HUES64 (cell line): ENCODE measurements around the gene SCLT1.

Experiments
- H3K27ac ChIP-seq: 2 replicates; pipeline ENCODE4 v1.7.0; 2013; ENCODE audit warnings: low read depth, low read length, inconsistent platforms
- H3K27me3 ChIP-seq: 2 replicates; pipeline ENCODE4 v1.6.1; 2013; ENCODE audit warnings: mild to moderate bottlenecking, low read length; ENCODE audit not compliant: insufficient read depth
- H3K36me3 ChIP-seq: 2 replicates; pipeline ENCODE4 v1.6.1; 2013; ENCODE audit warnings: mild to moderate bottlenecking, low read length; ENCODE audit not compliant: insufficient read depth
- H3K4me1 ChIP-seq: 2 replicates; pipeline ENCODE4 v1.6.1; 2013; ENCODE audit warnings: mild to moderate bottlenecking, low read length, moderate library complexity; ENCODE audit not compliant: insufficient read depth
- H3K4me3 ChIP-seq: 2 replicates; pipeline ENCODE4 v1.5.1; 2013; ENCODE audit warnings: mild to moderate bottlenecking, low read length, moderate library complexity
- H3K9ac ChIP-seq: 2 replicates; pipeline ENCODE4 v1.6.1; 2013; ENCODE audit warnings: mild to moderate bottlenecking, low read depth, low read length
- H3K9me3 ChIP-seq: 2 replicates; pipeline ENCODE4 v1.6.1; 2013; ENCODE audit warnings: low read depth, low read length; ENCODE audit not compliant: insufficient read depth
- WGBS: fragments of 150-250, 120-280 bp; methylation state at CpG from one replicate; pipeline ENCODE4 v1.1.7; 2013; ENCODE audit warnings: missing lambda C conversion rate; 5-methylcytosine and 5-hydroxymethylcytosine counted together

Gene SCLT1

DNA sequence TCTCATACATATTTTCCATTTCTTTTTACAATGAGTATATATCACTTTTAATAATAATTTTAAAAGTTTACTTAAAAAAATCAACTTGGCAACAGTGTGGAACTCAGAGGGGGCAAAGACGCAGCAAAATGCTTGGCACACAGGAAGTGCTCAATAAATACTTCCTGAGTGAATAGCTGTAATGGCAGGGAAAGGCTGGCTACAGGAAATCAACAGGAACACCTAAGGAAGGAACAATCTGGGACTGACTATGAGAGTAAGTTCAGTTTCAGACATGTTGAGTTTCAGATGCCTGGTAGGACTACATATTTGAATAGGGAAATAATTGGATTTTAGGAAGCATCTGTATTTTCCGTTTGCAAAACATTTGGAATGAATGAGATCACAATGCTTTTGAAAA lies 137.6 kb downstream of the SCLT1 start:
- Histone ChIP-seq H3K9me3 (no peaks in the 10 kb centered on the region), H3K27ac (no peak overlapping the region), H3K36me3 (no peaks in the 10 kb centered on the region), H3K4me3 (no peak overlapping the region), H3K27me3 (no peaks in the 10 kb centered on the region), H3K9ac (no peak overlapping the region), H3K4me1 (no peaks in the 10 kb centered on the region)
- 94% methylated on average over 2 of the region's 2 CpGs for WGBS

DNA sequence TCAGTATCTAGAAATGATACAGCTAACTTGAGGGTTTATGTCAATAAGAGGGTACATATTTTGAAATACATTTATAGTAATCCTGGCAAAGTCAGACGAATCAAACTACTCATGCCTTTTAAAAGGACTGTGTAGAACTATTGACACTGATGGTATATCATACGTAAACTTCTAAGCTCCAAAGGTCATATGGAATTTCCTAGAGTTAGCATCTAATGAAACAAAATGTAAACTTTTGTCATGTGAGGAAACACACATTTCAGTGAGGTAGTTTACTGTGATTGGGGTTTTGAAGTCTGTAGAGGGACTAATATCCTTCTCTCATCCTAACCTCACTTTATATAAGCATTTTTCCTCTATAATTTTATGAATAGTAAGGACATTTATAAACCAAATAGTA lies 138.4 kb downstream of the SCLT1 start:
- H3K36me3 ChIP-seq: no peaks in the 10 kb centered on the region
- 100% methylated on average over 2 of the region's 2 CpGs for WGBS
- H3K27ac ChIP-seq: no peak overlapping the region
- H3K27me3 ChIP-seq: no peaks in the 10 kb centered on the region
- H3K4me3 ChIP-seq: no peak overlapping the region
- H3K9ac ChIP-seq: no peak overlapping the region
- no peaks in the 10 kb centered on the region for H3K9me3 ChIP-seq
- H3K4me1 ChIP-seq: no peaks in the 10 kb centered on the region

DNA sequence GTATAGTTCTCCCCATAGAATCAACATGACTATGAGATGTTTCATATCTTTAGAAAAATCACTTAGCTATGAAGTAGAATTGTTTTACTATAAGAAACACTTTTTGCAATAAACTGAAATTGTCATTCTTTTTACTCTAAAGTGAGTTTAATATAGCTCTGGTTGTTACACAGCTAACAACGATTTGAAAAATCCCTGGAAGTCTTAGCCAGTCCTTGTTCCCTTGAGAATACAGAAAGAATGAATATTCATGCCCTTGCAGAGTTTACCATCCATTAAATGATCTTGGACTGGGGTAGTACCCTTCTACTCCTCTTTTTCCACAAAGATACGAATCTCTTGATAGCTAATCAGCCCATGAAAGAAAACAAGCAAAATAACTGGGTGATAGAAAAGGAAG lies 142.0 kb downstream of the SCLT1 start:
- no peaks in the 10 kb centered on the region for H3K36me3 ChIP-seq
- no peaks in the 10 kb centered on the region for H3K9me3 ChIP-seq
- H3K9ac ChIP-seq: no peak overlapping the region
- no peak overlapping the region for H3K27ac ChIP-seq
- H3K27me3 ChIP-seq: no peaks in the 10 kb centered on the region
- H3K4me3 ChIP-seq: no peak overlapping the region
- 94% methylated on average over 2 of the region's 2 CpGs for WGBS
- H3K4me1 ChIP-seq: no peaks in the 10 kb centered on the region

DNA sequence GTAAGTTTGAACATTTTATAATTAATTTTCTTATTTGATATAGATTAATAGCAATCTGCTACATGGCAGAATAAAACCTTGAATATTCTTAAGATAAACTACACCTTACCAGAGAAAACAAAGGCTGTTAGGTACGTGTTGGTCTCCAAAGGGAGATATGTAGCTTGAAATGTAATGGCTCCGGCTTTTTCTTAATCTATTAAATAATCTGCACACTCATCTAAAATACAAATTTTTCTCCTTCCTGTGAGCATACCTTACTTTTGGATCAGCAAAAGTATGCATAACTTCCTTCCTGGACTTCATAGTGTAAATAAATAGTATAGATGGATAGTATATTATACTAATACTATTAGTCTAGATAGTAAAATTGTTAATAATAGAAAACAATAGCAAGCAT lies 142.5 kb downstream of the SCLT1 start:
- no peaks in the 10 kb centered on the region for H3K4me1 ChIP-seq
- no peak overlapping the region for H3K27ac ChIP-seq
- H3K9me3 ChIP-seq: no peaks in the 10 kb centered on the region
- H3K36me3 ChIP-seq: no peaks in the 10 kb centered on the region
- no peak overlapping the region for H3K4me3 ChIP-seq
- 82% methylated on average over 1 of the region's 2 CpGs for WGBS
- H3K9ac ChIP-seq: no peak overlapping the region
- H3K27me3 ChIP-seq: no peaks in the 10 kb centered on the region

GRCh38 chr4:128946916-128947315 lies 146.4 kb downstream of the SCLT1 start:
- WGBS: 89% methylated on average over 3 of the region's 3 CpGs
- Histone ChIP-seq H3K9me3 (no peaks in the 10 kb centered on the region), H3K27ac (no peak overlapping the region), H3K4me1 (no peaks in the 10 kb centered on the region), H3K36me3 (no peaks in the 10 kb centered on the region), H3K4me3 (no peak overlapping the region), H3K9ac (no peak overlapping the region), H3K27me3 (no peaks in the 10 kb centered on the region)

DNA sequence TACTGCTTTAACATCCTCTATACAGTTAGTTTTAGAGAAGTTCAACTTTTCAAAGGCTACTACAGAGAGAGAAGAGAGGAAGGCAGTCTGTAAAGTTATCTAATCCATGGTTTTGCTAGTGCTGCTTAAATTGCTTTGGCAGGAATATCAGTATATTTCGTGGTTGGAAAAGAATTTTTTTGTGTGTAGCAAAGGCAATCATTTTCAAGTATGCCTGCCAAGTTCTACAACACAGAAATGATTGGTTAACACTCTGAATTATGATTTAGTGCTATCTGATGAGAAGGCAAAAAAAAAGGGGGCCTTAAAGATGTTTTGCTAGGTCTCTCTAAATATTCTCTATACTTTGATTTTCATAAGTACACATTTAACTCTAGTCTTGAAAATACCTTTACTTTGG lies 150.7 kb downstream of the SCLT1 start:
- H3K4me3 ChIP-seq: no peak overlapping the region
- 78% methylated on average over 1 of the region's 1 CpG for WGBS
- H3K9me3 ChIP-seq: no peaks in the 10 kb centered on the region
- no peaks in the 10 kb centered on the region for H3K27me3 ChIP-seq
- H3K27ac ChIP-seq: no peak overlapping the region
- no peaks in the 10 kb centered on the region for H3K36me3 ChIP-seq
- no peak overlapping the region for H3K9ac ChIP-seq
- H3K4me1 ChIP-seq: no peaks in the 10 kb centered on the region

GRCh38 chr4:128940971-128941370 lies 152.4 kb downstream of the SCLT1 start:
- Histone ChIP-seq H3K9ac (no peak overlapping the region), H3K4me3 (no peak overlapping the region), H3K36me3 (no peaks in the 10 kb centered on the region), H3K27ac (no peak overlapping the region), H3K27me3 (no peaks in the 10 kb centered on the region), H3K9me3 (no peaks in the 10 kb centered on the region), H3K4me1 (no peaks in the 10 kb centered on the region)
- no CpG with 5 or more reads among the region's 2 CpGs for WGBS

- Histone ChIP-seq H3K27me3 (no peaks in the 10 kb centered on the region), H3K4me1 (no peaks in the 10 kb centered on the region), H3K4me3 (no peak overlapping the region), H3K9me3 (no peaks in the 10 kb centered on the region), H3K36me3 (no peaks in the 10 kb centered on the region; the same call in 1 of the 2 replicates), H3K9ac (no peak overlapping the region), H3K27ac (no peak overlapping the region)
- 44% methylated on average over 2 of the region's 3 CpGs for WGBS
Observed at GRCh38 chr4:128930051-128930450, 163.3 kb downstream of the SCLT1 start.

- no peaks in the 10 kb centered on the region for H3K9me3 ChIP-seq
- H3K27me3 ChIP-seq: no peaks in the 10 kb centered on the region
- no peak overlapping the region for H3K9ac ChIP-seq
- no peak overlapping the region for H3K4me3 ChIP-seq
- no peaks in the 10 kb centered on the region; the same call in 1 of the 2 replicates for H3K36me3 ChIP-seq
- no peaks in the 10 kb centered on the region for H3K4me1 ChIP-seq
- 93% methylated on average over 5 of the region's 5 CpGs for WGBS
- H3K27ac ChIP-seq: no peak overlapping the region
Observed at GRCh38 chr4:128924951-128925350, 168.4 kb downstream of the SCLT1 start.

DNA sequence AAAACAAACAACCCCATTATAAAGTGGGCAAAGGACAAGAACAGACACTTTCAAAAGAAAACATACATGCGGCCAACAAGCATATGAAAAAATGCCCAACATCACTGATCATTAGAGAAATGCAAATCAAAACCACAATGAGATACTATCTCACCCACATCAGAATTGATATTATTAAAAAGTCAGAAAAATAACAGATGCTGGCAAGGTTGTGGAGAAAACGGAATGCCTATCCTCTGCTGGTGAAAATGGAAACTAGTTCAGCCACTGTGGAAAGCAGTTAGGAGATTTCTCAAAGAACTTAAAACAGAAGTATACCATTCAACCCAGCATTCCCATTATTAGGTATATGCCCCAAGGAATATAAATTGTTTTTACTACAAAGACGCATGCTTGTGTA lies 171.4 kb downstream of the SCLT1 start:
- no peaks in the 10 kb centered on the region for H3K4me1 ChIP-seq
- H3K9me3 ChIP-seq: no peaks in the 10 kb centered on the region
- no peaks in the 10 kb centered on the region; the same call in 1 of the 2 replicates for H3K36me3 ChIP-seq
- H3K4me3 ChIP-seq: no peak overlapping the region
- H3K9ac ChIP-seq: no peak overlapping the region
- H3K27ac ChIP-seq: no peak overlapping the region
- H3K27me3 ChIP-seq: no peaks in the 10 kb centered on the region
- WGBS: 91% methylated on average over 3 of the region's 3 CpGs

GRCh38 chr4:128917781-128918180 lies 175.6 kb downstream of the SCLT1 start:
- no peaks in the 10 kb centered on the region for H3K27me3 ChIP-seq
- H3K27ac ChIP-seq: no peak overlapping the region
- H3K36me3 ChIP-seq: no peaks in the 10 kb centered on the region
- H3K9ac ChIP-seq: no peak overlapping the region
- no peaks in the 10 kb centered on the region for H3K4me1 ChIP-seq
- no peaks in the 10 kb centered on the region for H3K9me3 ChIP-seq
- 96% methylated on average over 2 of the region's 2 CpGs for WGBS
- no peak overlapping the region for H3K4me3 ChIP-seq

DNA sequence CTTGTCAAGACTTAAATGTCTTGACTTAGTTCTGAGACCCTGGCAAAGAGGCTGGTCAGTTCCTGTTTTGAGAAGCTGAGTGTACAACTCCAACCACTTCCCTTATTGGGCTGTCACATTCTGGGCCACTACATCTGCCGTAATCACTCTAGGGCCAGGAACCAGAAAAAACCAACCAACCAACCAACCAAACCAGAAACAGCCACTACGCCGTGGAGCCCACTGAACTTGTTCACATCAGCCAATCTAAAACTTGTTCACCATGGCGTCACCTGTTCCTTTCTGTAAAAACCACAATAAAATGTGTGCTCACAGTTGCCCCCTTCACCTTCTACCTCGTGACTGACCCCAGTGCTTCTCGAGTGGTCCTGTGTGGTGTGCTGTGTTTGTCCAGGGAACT lies 176.5 kb downstream of the SCLT1 start:
- no peaks in the 10 kb centered on the region for H3K27me3 ChIP-seq
- H3K9ac ChIP-seq: no peak overlapping the region
- WGBS: 96% methylated on average over 6 of the region's 6 CpGs
- no peak overlapping the region for H3K4me3 ChIP-seq
- no peak overlapping the region for H3K27ac ChIP-seq
- H3K9me3 ChIP-seq: no peaks in the 10 kb centered on the region
- no peaks in the 10 kb centered on the region for H3K4me1 ChIP-seq
- no peaks in the 10 kb centered on the region for H3K36me3 ChIP-seq
